Measurements from ENCODE around the gene HCK. TPM values are rescaled to one million over a fixed set of nuclear protein-coding genes. Genes with fewer than 3 reads are reported as not detected.

The HCK gene
- total RNA-seq, 3 donors from 2014 or later, result 6.2 to 17.3 (median 13.4) TPM

GRCh38 chr20:32134026-32134425 lies 82.0 kb downstream of the HCK start:
- DNase-seq, result no peak
- ATAC-seq, result no peak
- no peak overlapping the region for H3K4me3 ChIP-seq
- no peaks in the 10 kb centered on the region for H3K4me1 ChIP-seq (ENCODE audit: low read depth)
- H3K36me3 ChIP-seq (ENCODE audit: low read depth), result no peaks in the 10 kb centered on the region
- no peaks in the 10 kb centered on the region for H3K9me3 ChIP-seq
- TF ChIP-seq CTCF (IDR thresholded peaks at IDR 0.05), result no peak
- intact Hi-C loops (cut with DNase I, micrococcal nuclease), result no loop called here

- no peak for TF ChIP-seq CTCF (IDR thresholded peaks at IDR 0.05)
- ATAC-seq, result no peak
- Histone ChIP-seq H3K9me3 (no peaks in the 10 kb centered on the region), H3K4me1 (ENCODE audit: low read depth) (no peaks in the 10 kb centered on the region), H3K4me3 (no peak overlapping the region), H3K36me3 (ENCODE audit: low read depth) (no peaks in the 10 kb centered on the region)
- no peak for DNase-seq
- intact Hi-C loops (cut with DNase I, micrococcal nuclease), result no loop called here
Observed at GRCh38 chr20:32135983-32136515, 84.0 kb downstream of the HCK start.

- ATAC-seq (no peak), DNase-seq (no peak)
- intact Hi-C loops (cut with DNase I, micrococcal nuclease), result no loop called here
- no peak overlapping the region for H3K4me3 ChIP-seq
- TF ChIP-seq CTCF (IDR thresholded peaks at IDR 0.05), result no peak
- no peaks in the 10 kb centered on the region for H3K4me1 ChIP-seq (ENCODE audit: low read depth)
- H3K9me3 ChIP-seq, result no peaks in the 10 kb centered on the region
- H3K36me3 ChIP-seq (ENCODE audit: low read depth), result peaks cover 16% of the 10 kb centered on the region
Observed at GRCh38 chr20:32138921-32139320, 86.9 kb downstream of the HCK start.

GRCh38 chr20:32139947-32140346 lies 87.9 kb downstream of the HCK start:
- H3K36me3 ChIP-seq (ENCODE audit: low read depth), result peaks cover 16% of the 10 kb centered on the region
- intact Hi-C loops (cut with DNase I, micrococcal nuclease), result no loop called here
- DNase-seq (no peak), ATAC-seq (no peak)
- H3K4me1 ChIP-seq (ENCODE audit: low read depth), result no peaks in the 10 kb centered on the region
- TF ChIP-seq CTCF (IDR thresholded peaks at IDR 0.05), result no peak
- no peak overlapping the region for H3K4me3 ChIP-seq
- H3K9me3 ChIP-seq, result no peaks in the 10 kb centered on the region

- TF ChIP-seq CTCF (IDR thresholded peaks at IDR 0.05), result no peak
- DNase-seq (no peak), ATAC-seq (no peak)
- H3K9me3 ChIP-seq, result no peaks in the 10 kb centered on the region
- no peaks in the 10 kb centered on the region for H3K4me1 ChIP-seq (ENCODE audit: low read depth)
- no peak overlapping the region for H3K4me3 ChIP-seq
- intact Hi-C loops (cut with DNase I, micrococcal nuclease), result no loop called here
- H3K36me3 ChIP-seq (ENCODE audit: low read depth), result peaks cover 16% of the 10 kb centered on the region
Observed at GRCh38 chr20:32140603-32141002, 88.6 kb downstream of the HCK start.

GRCh38 chr20:32141465-32141980 lies 89.5 kb downstream of the HCK start:
- intact Hi-C loops (cut with DNase I, micrococcal nuclease), result no loop called here
- peaks cover 16% of the 10 kb centered on the region for H3K36me3 ChIP-seq (ENCODE audit: low read depth)
- no peak overlapping the region for H3K4me3 ChIP-seq
- no peaks in the 10 kb centered on the region for H3K4me1 ChIP-seq (ENCODE audit: low read depth)
- no peak for DNase-seq
- H3K9me3 ChIP-seq, result no peaks in the 10 kb centered on the region
- no peak for ATAC-seq
- TF ChIP-seq CTCF (IDR thresholded peaks at IDR 0.05), result no peak

Data from mucosa of descending colon (tissue), 3 donors.